Prostate gland (tissue), 2 donors: ENCODE data around the gene SNAI3.

Experiments
- POLR2A ChIP-seq: fragments of 450-650 bp; IDR thresholded peaks from one replicate; pipeline ENCODE4 v1.6.1; 2016; ENCODE audit warnings: antibody characterized with exemption, mild to moderate bottlenecking
- POLR2AphosphoS5 ChIP-seq: sonication (generic); formaldehyde crosslinking; IDR thresholded peaks from one replicate; pipeline ENCODE4 v1.6.1; 2017; ENCODE audit warnings: antibody characterized with exemption
- TF ChIP-seq, protein P1 (sequence below), 4 experiments: fragments of 200-600 bp in 2 of 4; fragments of 450-650 bp in 2 of 4; sonication (generic) in 2 of 4; IDR thresholded peaks; 1 replicate in 3 of 4; 2 replicates in 1 of 4; pipeline ENCODE4 v1.5.1; 2016 to 2019; ENCODE audit warnings: antibody characterized with exemption in 4 of 4, mild to moderate bottlenecking in 2 of 4, moderate library complexity in 2 of 4

DNA sequence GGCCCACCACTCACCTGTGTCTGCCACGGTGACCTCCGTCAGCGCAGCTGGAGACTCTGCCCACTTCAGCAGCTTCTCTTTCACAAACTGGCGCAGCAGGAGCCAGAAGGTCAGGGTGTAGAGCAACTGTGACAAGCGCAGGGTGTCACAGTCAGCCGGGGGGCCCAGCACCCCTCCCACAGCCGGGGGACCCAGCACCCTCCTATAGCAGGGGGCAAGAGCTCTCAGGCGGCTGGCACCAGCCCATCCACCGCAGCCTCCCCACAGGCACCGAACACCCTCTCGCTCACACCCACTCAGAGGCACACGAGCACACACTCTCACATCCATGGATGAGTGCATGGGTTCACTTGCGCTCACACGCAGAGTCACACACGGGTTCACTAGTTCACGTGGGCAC is 48.8 kb upstream of the SNAI3 start:
- TF ChIP-seq, protein P1, sequence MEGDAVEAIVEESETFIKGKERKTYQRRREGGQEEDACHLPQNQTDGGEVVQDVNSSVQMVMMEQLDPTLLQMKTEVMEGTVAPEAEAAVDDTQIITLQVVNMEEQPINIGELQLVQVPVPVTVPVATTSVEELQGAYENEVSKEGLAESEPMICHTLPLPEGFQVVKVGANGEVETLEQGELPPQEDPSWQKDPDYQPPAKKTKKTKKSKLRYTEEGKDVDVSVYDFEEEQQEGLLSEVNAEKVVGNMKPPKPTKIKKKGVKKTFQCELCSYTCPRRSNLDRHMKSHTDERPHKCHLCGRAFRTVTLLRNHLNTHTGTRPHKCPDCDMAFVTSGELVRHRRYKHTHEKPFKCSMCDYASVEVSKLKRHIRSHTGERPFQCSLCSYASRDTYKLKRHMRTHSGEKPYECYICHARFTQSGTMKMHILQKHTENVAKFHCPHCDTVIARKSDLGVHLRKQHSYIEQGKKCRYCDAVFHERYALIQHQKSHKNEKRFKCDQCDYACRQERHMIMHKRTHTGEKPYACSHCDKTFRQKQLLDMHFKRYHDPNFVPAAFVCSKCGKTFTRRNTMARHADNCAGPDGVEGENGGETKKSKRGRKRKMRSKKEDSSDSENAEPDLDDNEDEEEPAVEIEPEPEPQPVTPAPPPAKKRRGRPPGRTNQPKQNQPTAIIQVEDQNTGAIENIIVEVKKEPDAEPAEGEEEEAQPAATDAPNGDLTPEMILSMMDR (IDR thresholded peaks at IDR 0.05), result no peak
- TF ChIP-seq POLR2A, result no peak
- no peak for TF ChIP-seq POLR2AphosphoS5
